Type B pancreatic cell (in vitro differentiated cells): ENCODE data around the gene SLC43A3. TPM values are rescaled to one million over a fixed set of nuclear protein-coding genes. Genes with fewer than 3 reads are reported as not detected.
A peak's percentile ranks its signal among the peaks of the same experiment; 100 is the strongest.

Source experiments
- DNase-seq: peaks from one replicate; pipeline ENCODE4 v3.0.0; 2021; ENCODE audit warnings: mixed read lengths; ENCODE audit not compliant: unreplicated experiment; ENCODE audit errors: extremely low spot score
- H3K27ac Mint-ChIP-seq: 2 replicates; pipeline ENCODE4 v1.8.0; 2021; ENCODE audit warnings: mild to moderate bottlenecking, mixed read lengths
- H3K27me3 Mint-ChIP-seq: 2 replicates; pipeline ENCODE4 v1.8.0; 2021; ENCODE audit warnings: mixed read lengths
- H3K36me3 Mint-ChIP-seq: 2 replicates; pipeline ENCODE4 v1.8.0; 2021; ENCODE audit warnings: mixed read lengths
- H3K4me1 Mint-ChIP-seq: one replicate; pipeline ENCODE4 v1.8.0; 2021; ENCODE audit warnings: mixed read lengths; ENCODE audit not compliant: unreplicated experiment
- H3K4me3 Mint-ChIP-seq: 2 replicates; pipeline ENCODE4 v1.8.0; 2021; ENCODE audit warnings: mild to moderate bottlenecking, mixed read lengths
- H3K9me3 Mint-ChIP-seq: 2 replicates; pipeline ENCODE4 v1.8.0; 2021; ENCODE audit warnings: mixed read lengths
- total RNA-seq: library from RNA; stranded (reverse); gene quantifications from 2 replicates; pipeline ENCODE4 v1.2.1, GENCODE V29; 2021; ENCODE audit warnings: low replicate concordance
- TF ChIP-seq, protein P1 (sequence below): fragments of 200-600 bp; sonication (generic); conservative IDR thresholded peaks from 2 replicates; pipeline ENCODE4 v1.5.0; 2021; ENCODE audit warnings: antibody characterized with exemption, mild to moderate bottlenecking

Gene SLC43A3
- total RNA-seq, 1 donor from 2014 or later, result 20.4 TPM

- no peak for DNase-seq
- Mint-ChIP-seq H3K27me3 (peaks cover 71% of the 10 kb centered on the region), H3K9me3 (no peaks in the 10 kb centered on the region), H3K27ac (no peak overlapping the region), H3K4me3 (peak overlapping the region; percentile 31), H3K36me3 (no peaks in the 10 kb centered on the region), H3K4me1 (peaks cover 10% of the 10 kb centered on the region)
- TF ChIP-seq, protein P1, sequence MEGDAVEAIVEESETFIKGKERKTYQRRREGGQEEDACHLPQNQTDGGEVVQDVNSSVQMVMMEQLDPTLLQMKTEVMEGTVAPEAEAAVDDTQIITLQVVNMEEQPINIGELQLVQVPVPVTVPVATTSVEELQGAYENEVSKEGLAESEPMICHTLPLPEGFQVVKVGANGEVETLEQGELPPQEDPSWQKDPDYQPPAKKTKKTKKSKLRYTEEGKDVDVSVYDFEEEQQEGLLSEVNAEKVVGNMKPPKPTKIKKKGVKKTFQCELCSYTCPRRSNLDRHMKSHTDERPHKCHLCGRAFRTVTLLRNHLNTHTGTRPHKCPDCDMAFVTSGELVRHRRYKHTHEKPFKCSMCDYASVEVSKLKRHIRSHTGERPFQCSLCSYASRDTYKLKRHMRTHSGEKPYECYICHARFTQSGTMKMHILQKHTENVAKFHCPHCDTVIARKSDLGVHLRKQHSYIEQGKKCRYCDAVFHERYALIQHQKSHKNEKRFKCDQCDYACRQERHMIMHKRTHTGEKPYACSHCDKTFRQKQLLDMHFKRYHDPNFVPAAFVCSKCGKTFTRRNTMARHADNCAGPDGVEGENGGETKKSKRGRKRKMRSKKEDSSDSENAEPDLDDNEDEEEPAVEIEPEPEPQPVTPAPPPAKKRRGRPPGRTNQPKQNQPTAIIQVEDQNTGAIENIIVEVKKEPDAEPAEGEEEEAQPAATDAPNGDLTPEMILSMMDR, result no peak
Observed at GRCh38 chr11:57474017-57474802, 47.3 kb upstream of the SLC43A3 start.

- H3K4me3 Mint-ChIP-seq, result no peak overlapping the region
- TF ChIP-seq, protein P1, result no peak
- DNase-seq, result no peak
- peaks cover 68% of the 10 kb centered on the region for H3K27me3 Mint-ChIP-seq
- H3K4me1 Mint-ChIP-seq, result peaks cover 10% of the 10 kb centered on the region
- no peaks in the 10 kb centered on the region for H3K36me3 Mint-ChIP-seq
- H3K9me3 Mint-ChIP-seq, result no peaks in the 10 kb centered on the region
- H3K27ac Mint-ChIP-seq, result no peak overlapping the region
Observed at GRCh38 chr11:57473285-57473841, 46.4 kb upstream of the SLC43A3 start.

GRCh38 chr11:57471496-57471895 lies 44.6 kb upstream of the SLC43A3 start:
- Mint-ChIP-seq H3K4me1 (peaks cover 4% of the 10 kb centered on the region), H3K27me3 (peaks cover 59% of the 10 kb centered on the region), H3K4me3 (no peak overlapping the region), H3K9me3 (no peaks in the 10 kb centered on the region), H3K36me3 (no peaks in the 10 kb centered on the region), H3K27ac (no peak overlapping the region)
- DNase-seq, result no peak
- TF ChIP-seq, protein P1, result no peak

DNA sequence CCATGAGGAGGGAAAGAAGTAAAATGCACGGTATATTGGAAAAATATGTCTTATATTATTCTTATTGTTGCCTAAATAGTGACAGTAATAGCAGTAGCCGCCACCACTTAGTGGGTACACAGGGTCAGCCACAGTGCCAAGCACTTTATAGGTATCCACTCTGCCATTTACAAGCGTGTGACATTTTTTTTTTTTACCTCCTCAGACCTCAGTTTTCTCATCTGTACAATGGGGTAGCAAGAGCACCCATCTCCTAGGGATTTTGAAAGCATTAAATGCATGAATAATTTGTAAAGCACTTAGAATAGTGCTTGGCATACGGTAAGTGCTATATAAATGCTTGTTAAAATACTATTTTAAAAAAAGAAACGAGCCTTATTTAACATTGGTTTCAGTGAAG lies 42.3 kb upstream of the SLC43A3 start:
- no peaks in the 10 kb centered on the region for H3K36me3 Mint-ChIP-seq
- H3K27me3 Mint-ChIP-seq, result peaks cover 47% of the 10 kb centered on the region

DNA sequence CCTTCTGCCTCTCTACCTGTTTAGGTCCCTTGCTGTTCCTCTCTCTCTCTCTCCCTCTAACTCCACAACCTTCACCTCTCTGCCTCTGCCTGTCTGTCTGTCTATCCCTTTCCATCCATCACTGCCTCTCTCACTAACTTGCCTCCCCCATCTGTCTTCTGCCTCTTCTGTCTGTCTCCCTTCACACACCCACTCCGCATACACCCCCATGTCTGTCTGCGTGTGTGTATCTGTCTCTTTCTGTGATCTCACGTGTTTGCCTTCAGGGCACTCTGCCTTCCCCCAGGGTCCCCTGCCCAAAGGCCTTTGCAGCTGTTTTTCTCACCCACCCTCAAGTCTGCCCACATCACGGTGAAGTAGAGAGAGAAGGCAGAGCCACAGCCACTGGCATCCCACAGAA lies 41.4 kb upstream of the SLC43A3 start:
- no peak overlapping the region for H3K27ac Mint-ChIP-seq
- no peaks in the 10 kb centered on the region for H3K9me3 Mint-ChIP-seq
- H3K27me3 Mint-ChIP-seq, result peaks cover 47% of the 10 kb centered on the region
- no peak overlapping the region for H3K4me3 Mint-ChIP-seq
- no peaks in the 10 kb centered on the region for H3K36me3 Mint-ChIP-seq
- H3K4me1 Mint-ChIP-seq, result peaks cover 5% of the 10 kb centered on the region
- TF ChIP-seq, protein P1, result no peak
- DNase-seq, result no peak

More for the DNA sequence above, 42.3 kb upstream of the SLC43A3 start:
- Mint-ChIP-seq H3K9me3 (no peaks in the 10 kb centered on the region), H3K4me1 (no peaks in the 10 kb centered on the region), H3K27ac (no peak overlapping the region), H3K4me3 (no peak overlapping the region)
- no peak for DNase-seq
- TF ChIP-seq, protein P1, result no peak
